Kidney (tissue), 14 donors: ENCODE data around the gene MAST3. TPM values are rescaled to one million over a fixed set of nuclear protein-coding genes. Genes with fewer than 3 reads are reported as not detected.

Experiments used
- DNase-seq, 5 donors: peaks; one replicate each; pipeline ENCODE4 v3.0.0-alpha.2; 2013 to 2020
- FAIRE-seq: peaks from 2 replicates; lab custom pipeline; 2012; peaks lifted over from hg19 to GRCh38; lab: Jason Lieb, UNC
- H3K27ac ChIP-seq, 2 donors: one replicate each; pipeline ENCODE4 v1.7.0; 2013; ENCODE audit warnings: low read depth in 2 of 2, low read length in 2 of 2, inconsistent platforms in 1 of 2
- H3K27me3 ChIP-seq: one replicate; pipeline ENCODE4 v1.7.1; 2013; ENCODE audit warnings: low read length, inconsistent platforms; ENCODE audit not compliant: control insufficient read depth, insufficient read depth
- H3K36me3 ChIP-seq, 3 donors: one replicate each; pipeline versions ENCODE4 v1.7.0 to v1.7.1; 2013; ENCODE audit warnings: low read length in 3 of 3, control low read depth in 1 of 3, inconsistent platforms in 1 of 3; ENCODE audit not compliant: insufficient read depth in 3 of 3, control insufficient read depth in 2 of 3
- H3K4me1 ChIP-seq, 3 donors: one replicate each; pipeline versions ENCODE4 v1.7.0 to v1.7.1; 2013; ENCODE audit warnings: low read length in 3 of 3, inconsistent platforms in 1 of 3, low read depth in 1 of 3; ENCODE audit not compliant: control insufficient read depth in 2 of 3, insufficient read depth in 2 of 3
- H3K4me3 ChIP-seq, 3 donors: one replicate each; pipeline versions ENCODE4 v1.7.0 to v1.8.1; 2013; ENCODE audit warnings: low read length in 3 of 3, control low read depth in 1 of 3, inconsistent platforms in 1 of 3
- H3K9ac ChIP-seq, 3 donors: one replicate each; pipeline versions ENCODE4 v1.7.0 to v1.7.1; 2013; ENCODE audit warnings: low read length in 3 of 3, control low read depth in 1 of 3, inconsistent platforms in 1 of 3
- H3K9me3 ChIP-seq, 3 donors: one replicate each; pipeline versions ENCODE4 v1.7.0 to v1.7.1; 2013; ENCODE audit warnings: low read length in 3 of 3, control low read depth in 1 of 3, inconsistent platforms in 1 of 3; ENCODE audit not compliant: control insufficient read depth in 2 of 3, insufficient read depth in 1 of 3
- CTCF ChIP-seq: IDR thresholded peaks from 3 replicates; pipeline ENCODE4 v1.5.1; 2012; ENCODE audit warnings: mild to moderate bottlenecking, moderate library complexity, borderline replicate concordance; ENCODE audit not compliant: insufficient read depth; ENCODE audit errors: extremely low read depth
- intact Hi-C: fragments of 100-400 bp; cut with DNase I; formaldehyde crosslinking; loops from one replicate; pipeline ENCODE4 v1.11.1; 2022
- polyA plus RNA-seq: library from polyadenylated mRNA; stranded (reverse); fragments of 350-450 nt; fragmentation: Illumina TruSeq; extraction: RNeasy Lipid Tissue Mini Kit (QIAGEN cat#74804); gene quantifications from one replicate; pipeline ENCODE4 v1.2.3, GENCODE V29; 2014; ENCODE audit warnings: low read depth, low replicate concordance; ENCODE audit not compliant: insufficient read depth
- total RNA-seq: library from RNA; stranded (reverse); fragmentation: NEBNext Ultra II Directional; extraction: Animal tissue kit (Norgen Biotek cat#: 25700); gene quantifications from one replicate; pipeline ENCODE4 v1.2.1, GENCODE V29; 2021
- donor health status: control.
- donor health status: control.
- donor health status: control.
- donor health status: control.
- donor health status: control.
- donor health status: DM: yes; HTN: yes; CAD: no.
- donor health status: Normal renal cell carcinoma (clear cell type).

Gene MAST3
- total and polyA plus RNA-seq, 2 donors from 2014 or later, result 5.6 to 16.0 TPM

GRCh38 chr19:18143902-18144301, 46.3 kb downstream of the MAST3 start:
- FAIRE-seq (no peak), DNase-seq (no peak)
- Histone ChIP-seq H3K27ac (no peak overlapping the region), H3K36me3 (peaks cover 2 to 34% (median 16%) of the 10 kb centered on the region in 3 donors), H3K4me3 (no peak overlapping the region), H3K27me3 (no peaks in the 10 kb centered on the region), H3K4me1 (no peaks in the 10 kb centered on the region), H3K9ac (no peak overlapping the region), H3K9me3 (no peaks in the 10 kb centered on the region)
- TF ChIP-seq CTCF, result no peak
- intact Hi-C loops, result no loop called here

- FAIRE-seq, result no peak
- DNase-seq, result no peak
- Histone ChIP-seq H3K4me3 (no peak overlapping the region), H3K27ac (no peak overlapping the region), H3K9ac (no peak overlapping the region), H3K4me1 (no peaks in the 10 kb centered on the region), H3K36me3 (peaks cover 2 to 33% (median 16%) of the 10 kb centered on the region in 3 donors), H3K27me3 (no peaks in the 10 kb centered on the region), H3K9me3 (no peaks in the 10 kb centered on the region)
- no peak for TF ChIP-seq CTCF
- intact Hi-C loops, result no loop called here
Observed at GRCh38 chr19:18144361-18144760, 46.8 kb downstream of the MAST3 start.

GRCh38 chr19:18144906-18145305, 47.3 kb downstream of the MAST3 start:
- intact Hi-C loops, result no loop called here

More at GRCh38 chr19:18144906-18145305, 47.3 kb downstream of the MAST3 start:
- H3K9me3 ChIP-seq, result no peaks in the 10 kb centered on the region
- peaks cover 2 to 33% (median 16%) of the 10 kb centered on the region in 3 donors for H3K36me3 ChIP-seq
- H3K9ac ChIP-seq, result no peak overlapping the region
- H3K4me3 ChIP-seq, result no peak overlapping the region
- FAIRE-seq (no peak), DNase-seq (no peak)
- no peak overlapping the region for H3K27ac ChIP-seq
- no peaks in the 10 kb centered on the region for H3K27me3 ChIP-seq
- H3K4me1 ChIP-seq, result no peaks in the 10 kb centered on the region
- no peak for TF ChIP-seq CTCF
